H9 (cell line): ENCODE data around the gene PRSS56. TPM values are rescaled to one million over a fixed set of nuclear protein-coding genes. Genes with fewer than 3 reads are reported as not detected.
A peak's percentile ranks its signal among the peaks of the same experiment; 100 is the strongest.

Experiments
- DNase-seq: peaks from one replicate; pipeline ENCODE4 v3.0.0-alpha.2; 2017
- H2AFZ ChIP-seq: one replicate; pipeline ENCODE4 v1.6.1; 2013; ENCODE audit warnings: mild to moderate bottlenecking, low read length, control low read depth, moderate library complexity
- H2AK5ac ChIP-seq: 2 replicates; pipeline ENCODE4 v1.6.1; 2013; ENCODE audit warnings: low read length, control low read depth, mixed read lengths; ENCODE audit not compliant: insufficient read length
- H2BK120ac ChIP-seq: one replicate; pipeline ENCODE4 v1.6.1; 2013; ENCODE audit warnings: low read depth, mild to moderate bottlenecking, low read length, control low read depth, inconsistent platforms; ENCODE audit not compliant: poor library complexity, severe bottlenecking
- H2BK12ac ChIP-seq: 2 replicates; pipeline ENCODE4 v1.6.1; 2013; ENCODE audit warnings: low read length, control low read depth, mixed read lengths, low read depth; ENCODE audit not compliant: insufficient read length
- H2BK15ac ChIP-seq: 2 replicates; pipeline ENCODE4 v1.6.1; 2013; ENCODE audit warnings: low read depth, low read length, control low read depth
- H2BK20ac ChIP-seq: one replicate; pipeline ENCODE4 v1.6.1; 2013; ENCODE audit warnings: low read depth, mild to moderate bottlenecking, low read length, control low read depth, inconsistent platforms; ENCODE audit not compliant: poor library complexity, severe bottlenecking
- H2BK5ac ChIP-seq: 2 replicates; pipeline ENCODE4 v1.6.1; 2013; ENCODE audit warnings: low read length, control low read depth, mixed read lengths; ENCODE audit not compliant: insufficient read length
- H3K14ac ChIP-seq: 2 replicates; pipeline ENCODE4 v1.6.1; 2013; ENCODE audit warnings: low read length, control low read depth; ENCODE audit not compliant: insufficient read depth
- H3K18ac ChIP-seq: 2 replicates; pipeline ENCODE4 v1.6.1; 2013; ENCODE audit warnings: low read depth, mild to moderate bottlenecking, mixed read lengths, low read length, control low read depth; ENCODE audit not compliant: insufficient read length
- H3K23ac ChIP-seq: 2 replicates; pipeline ENCODE4 v1.6.1; 2013; ENCODE audit warnings: low read length, control low read depth, mixed read lengths, low read depth; ENCODE audit not compliant: insufficient read length
- H3K23me2 ChIP-seq: 2 replicates; pipeline ENCODE4 v1.6.1; 2013; ENCODE audit warnings: low read depth, mild to moderate bottlenecking, mixed read lengths, low read length, control low read depth; ENCODE audit not compliant: insufficient read length, poor library complexity, severe bottlenecking
- H3K27ac ChIP-seq: 2 replicates; pipeline ENCODE4 v1.5.1; 2013; ENCODE audit warnings: low read length, control low read depth, mixed read lengths, low read depth; ENCODE audit not compliant: insufficient read length
- H3K27me3 ChIP-seq: 2 replicates; pipeline ENCODE4 v1.6.1; 2013; ENCODE audit warnings: low read length, control low read depth, inconsistent platforms; ENCODE audit not compliant: insufficient read depth
- H3K4ac ChIP-seq: 2 replicates; pipeline ENCODE4 v1.6.1; 2013; ENCODE audit warnings: low read depth, mild to moderate bottlenecking, control low read depth, inconsistent platforms, low read length, moderate library complexity
- H3K4me1 ChIP-seq: 2 replicates; pipeline ENCODE4 v1.6.1; 2013; ENCODE audit warnings: low read length, control low read depth, inconsistent platforms; ENCODE audit not compliant: insufficient read depth
- H3K4me2 ChIP-seq: 2 replicates; pipeline ENCODE4 v1.6.1; 2013; ENCODE audit warnings: low read length, control low read depth, mixed read lengths; ENCODE audit not compliant: insufficient read length, insufficient read depth
- H3K56ac ChIP-seq: 2 replicates; pipeline ENCODE4 v1.6.1; 2013; ENCODE audit warnings: low read depth, mild to moderate bottlenecking, mixed read lengths, low read length, control low read depth; ENCODE audit not compliant: insufficient read length
- H3K79me1 ChIP-seq: 2 replicates; pipeline ENCODE4 v1.6.1; 2013; ENCODE audit warnings: low read depth, mild to moderate bottlenecking, moderate library complexity, low read length, control low read depth, inconsistent platforms; ENCODE audit not compliant: insufficient read depth, poor library complexity, severe bottlenecking
- H3K79me2 ChIP-seq: 2 replicates; pipeline ENCODE4 v1.6.1; 2013; ENCODE audit warnings: low read length, control low read depth, inconsistent platforms; ENCODE audit not compliant: insufficient read depth
- H3K9ac ChIP-seq: 2 replicates; pipeline ENCODE4 v1.6.1; 2013; ENCODE audit warnings: low read length, control low read depth, mixed read lengths; ENCODE audit not compliant: insufficient read length; ENCODE audit errors: extremely low read depth
- H3K9me3 ChIP-seq: one replicate; pipeline ENCODE4 v1.6.1; 2013; ENCODE audit warnings: low read depth, low read length, inconsistent platforms; ENCODE audit not compliant: control insufficient read depth
- H3T11ph ChIP-seq: one replicate; pipeline ENCODE4 v1.6.1; 2013; ENCODE audit warnings: mild to moderate bottlenecking, low read length, control low read depth, inconsistent platforms
- H4K20me1 ChIP-seq: one replicate; pipeline ENCODE4 v1.6.1; 2013; ENCODE audit not compliant: control insufficient read depth, insufficient read length, insufficient read depth
- H4K5ac ChIP-seq: 2 replicates; pipeline ENCODE4 v1.6.1; 2013; ENCODE audit warnings: low read depth, mild to moderate bottlenecking, mixed read lengths, low read length, control low read depth; ENCODE audit not compliant: insufficient read length
- H4K8ac ChIP-seq: replicated peaks from 2 replicates; pipeline ENCODE4 v1.6.1; 2013; ENCODE audit warnings: low read length, control low read depth, mixed read lengths, low read depth; ENCODE audit not compliant: insufficient read length
- H4K91ac ChIP-seq: 2 replicates; pipeline ENCODE4 v1.6.1; 2013; ENCODE audit warnings: low read depth, mild to moderate bottlenecking, moderate library complexity, mixed read lengths, low read length, control low read depth; ENCODE audit not compliant: insufficient read length
- H3K27ac Mint-ChIP-seq, 3 experiments: 2 replicates in 2 of 3; 3 replicates in 1 of 3; pipeline ENCODE4 v1.8.0; 2020 to 2021; ENCODE audit warnings: mixed read lengths in 3 of 3, mild to moderate bottlenecking in 1 of 3, moderate library complexity in 1 of 3
- H3K27me3 Mint-ChIP-seq: 2 replicates; pipeline ENCODE4 v1.8.0; 2021; ENCODE audit warnings: low read depth, mild to moderate bottlenecking, moderate library complexity, mixed read lengths
- H3K36me3 Mint-ChIP-seq, 3 experiments: 2 replicates in 2 of 3; 3 replicates in 1 of 3; pipeline ENCODE4 v1.8.0; 2020 to 2021; ENCODE audit warnings: low read depth in 3 of 3, mixed read lengths in 3 of 3; ENCODE audit not compliant: insufficient read depth in 1 of 3
- H3K4me1 Mint-ChIP-seq, 2 experiments: 2 replicates each; pipeline ENCODE4 v1.8.0; 2020; ENCODE audit warnings: mixed read lengths in 2 of 2
- H3K4me3 Mint-ChIP-seq, 2 experiments: 2 replicates in 1 of 2; 3 replicates in 1 of 2; pipeline ENCODE4 v1.8.0; 2020 to 2021; ENCODE audit warnings: mild to moderate bottlenecking in 2 of 2, mixed read lengths in 2 of 2, moderate library complexity in 1 of 2
- H3K9me3 Mint-ChIP-seq, 2 experiments: 2 replicates in 1 of 2; 3 replicates in 1 of 2; pipeline ENCODE4 v1.8.0; 2020; ENCODE audit warnings: mild to moderate bottlenecking in 2 of 2, mixed read lengths in 2 of 2, moderate library complexity in 1 of 2
- WGBS: extraction: QIAGEN DNeasy Blood & Tissue Kit; methylation state at CpG from one replicate; pipeline ENCODE4 v1.1.7; 2013; ENCODE audit warnings: missing lambda C conversion rate, low lambda C conversion rate, mixed read lengths; ENCODE audit not compliant: insufficient read length; ENCODE audit errors: extremely low coverage; 5-methylcytosine and 5-hydroxymethylcytosine counted together
- total RNA-seq: library from RNA; stranded (reverse); gene quantifications from 2 replicates; pipeline ENCODE4 v1.2.1, GENCODE V29; 2021
- TF ChIP-seq, protein P1 (sequence below): fragments of 200-600 bp; sonication (generic); conservative IDR thresholded peaks from 3 replicates; pipeline ENCODE4 v1.8.0; 2021; ENCODE audit warnings: antibody characterized with exemption, mild to moderate bottlenecking

PRSS56 gene
- total RNA-seq, 1 experiment from 2014 or later: not detected

DNA sequence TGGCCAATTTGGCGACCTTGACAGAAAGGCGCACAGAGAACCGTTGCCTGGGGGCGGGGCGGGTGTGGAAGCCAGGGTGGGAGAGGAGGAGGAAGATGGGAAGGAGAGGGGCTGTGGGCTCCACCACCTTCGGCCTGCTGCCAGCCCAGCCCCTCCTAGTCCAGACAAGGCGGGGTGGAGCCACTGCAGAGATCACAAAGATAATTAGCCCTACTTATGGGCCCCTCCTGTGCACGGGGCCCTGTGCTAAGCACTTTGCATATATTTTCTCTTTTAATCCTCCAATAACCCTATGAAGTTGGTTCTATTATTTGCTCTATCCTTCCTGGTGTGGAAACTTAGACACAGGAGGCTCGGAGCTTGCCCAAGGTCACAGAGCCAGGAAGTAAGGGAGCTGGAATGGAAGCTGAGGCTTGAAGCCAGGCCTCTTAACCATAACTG, 18.8 kb upstream of the PRSS56 start:
- no peak overlapping the region for H3K4me2 ChIP-seq
- no peak overlapping the region for H3K27ac Mint-ChIP-seq
- H3K4me3 Mint-ChIP-seq: peak overlapping the region in 1 of 2 experiments; percentile 42; a peak in 1 of 5 replicates

More for the DNA sequence above, 18.8 kb upstream of the PRSS56 start:
- Histone ChIP-seq H3T11ph (no peak overlapping the region), H3K27ac (no peak overlapping the region), H3K4ac (no peak overlapping the region), H2AK5ac (no peak overlapping the region), H3K23ac (no peak overlapping the region), H3K18ac (no peak overlapping the region), H3K4me1 (0 out of 2 replicates have a peak, but pooled peaks cover 3% of the 10 kb centered on the region), H3K9me3 (no peaks in the 10 kb centered on the region), H3K79me2 (no peaks in the 10 kb centered on the region), H3K56ac (no peak overlapping the region), H3K9ac (no peak overlapping the region), H4K91ac (no peak overlapping the region), H3K14ac (no peak overlapping the region), H2BK15ac (no peak overlapping the region), H3K79me1 (no peaks in the 10 kb centered on the region), H2AFZ (no peak overlapping the region), H2BK5ac (no peak overlapping the region), H3K27me3 (peaks cover 17% of the 10 kb centered on the region), H2BK120ac (no peak overlapping the region), H4K20me1 (peaks cover 3% of the 10 kb centered on the region), H2BK20ac (no peak overlapping the region), H4K8ac (no peak overlapping the region), H3K23me2 (peaks cover 12% of the 10 kb centered on the region), H4K5ac (no peak overlapping the region), H2BK12ac (no peak overlapping the region)
- Mint-ChIP-seq H3K9me3 (no peaks in the 10 kb centered on the region; a peak in 1 of 5 replicates), H3K27me3 (peaks cover 69% of the 10 kb centered on the region), H3K4me1 (peaks cover 17 to 56% of the 10 kb centered on the region in 2 experiments), H3K36me3 (no peaks in the 10 kb centered on the region; a peak in 1 of 7 replicates)
- TF ChIP-seq, protein P1, sequence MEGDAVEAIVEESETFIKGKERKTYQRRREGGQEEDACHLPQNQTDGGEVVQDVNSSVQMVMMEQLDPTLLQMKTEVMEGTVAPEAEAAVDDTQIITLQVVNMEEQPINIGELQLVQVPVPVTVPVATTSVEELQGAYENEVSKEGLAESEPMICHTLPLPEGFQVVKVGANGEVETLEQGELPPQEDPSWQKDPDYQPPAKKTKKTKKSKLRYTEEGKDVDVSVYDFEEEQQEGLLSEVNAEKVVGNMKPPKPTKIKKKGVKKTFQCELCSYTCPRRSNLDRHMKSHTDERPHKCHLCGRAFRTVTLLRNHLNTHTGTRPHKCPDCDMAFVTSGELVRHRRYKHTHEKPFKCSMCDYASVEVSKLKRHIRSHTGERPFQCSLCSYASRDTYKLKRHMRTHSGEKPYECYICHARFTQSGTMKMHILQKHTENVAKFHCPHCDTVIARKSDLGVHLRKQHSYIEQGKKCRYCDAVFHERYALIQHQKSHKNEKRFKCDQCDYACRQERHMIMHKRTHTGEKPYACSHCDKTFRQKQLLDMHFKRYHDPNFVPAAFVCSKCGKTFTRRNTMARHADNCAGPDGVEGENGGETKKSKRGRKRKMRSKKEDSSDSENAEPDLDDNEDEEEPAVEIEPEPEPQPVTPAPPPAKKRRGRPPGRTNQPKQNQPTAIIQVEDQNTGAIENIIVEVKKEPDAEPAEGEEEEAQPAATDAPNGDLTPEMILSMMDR: no peak
- DNase-seq: no peak
- WGBS: no CpG with 5 or more reads among the region's 9 CpGs
